Right lobe of liver (tissue), 6 donors: Measurements from ENCODE around the gene RARG. TPM values are rescaled to one million over a fixed set of nuclear protein-coding genes. Genes with fewer than 3 reads are reported as not detected.

Experiments used
- ATAC-seq, 4 donors: fragments of 200-7000 bp; cut with Tn5 transposase; one replicate each; pipeline ENCODE4 v1.9.1; 2020; ENCODE audit warnings: mild to moderate bottlenecking in 4 of 4, moderate library complexity in 4 of 4
- DNase-seq, 3 donors: peaks; one replicate each; pipeline ENCODE4 v3.0.0-alpha.2; 2020
- H3K27ac ChIP-seq, 3 donors: fragments of 200-600 bp; one replicate each; pipeline ENCODE4 v1.8.0; 2022
- H3K27me3 ChIP-seq, 2 donors: fragments of 200-600 bp; one replicate each; pipeline ENCODE4 v1.8.0; 2022
- H3K36me3 ChIP-seq, 4 donors: fragments of 200-600 bp; sonication (generic) in 1 of 4; one replicate each; pipeline versions ENCODE4 v1.5.1 to v1.8.0; 2017 to 2022; ENCODE audit warnings: control low read depth in 1 of 4
- H3K4me1 ChIP-seq, 4 donors: fragments of 200-600 bp; sonication (generic) in 1 of 4; one replicate each; pipeline versions ENCODE4 v1.5.1 to v1.8.0; 2017 to 2022; ENCODE audit warnings: control low read depth in 1 of 4
- H3K4me3 ChIP-seq, 3 donors: fragments of 200-600 bp; one replicate each; pipeline ENCODE4 v1.8.0; 2022
- H3K9me3 ChIP-seq, 4 donors: fragments of 200-600 bp; sonication (generic) in 1 of 4; one replicate each; pipeline versions ENCODE4 v1.5.1 to v1.8.0; 2017 to 2022; ENCODE audit warnings: control low read depth in 1 of 4
- POLR2A ChIP-seq: fragments of 450-650 bp; IDR thresholded peaks from one replicate; pipeline ENCODE4 v1.6.1; 2017; ENCODE audit warnings: antibody characterized with exemption, mild to moderate bottlenecking
- WGBS: methylation state at CpG from one replicate; pipeline ENCODE4 v1.1.6; 2018; ENCODE audit warnings: low coverage, low lambda C conversion rate; ENCODE audit not compliant: insufficient coverage; ENCODE audit errors: missing lambda C conversion rate; 5-methylcytosine and 5-hydroxymethylcytosine counted together
- intact Hi-C, 2 donors: fragments of 100-400 bp; cut with DNase I; formaldehyde crosslinking; loops; one replicate each; pipeline versions ENCODE4 v1.11.2 to v1.14.1; 2022
- total RNA-seq, 6 experiments: library from RNA; depleted of rRNA in 2 of 6; stranded (reverse); fragments of >200 nt in 2 of 6; fragmentation: NEBNext Ultra II Directional in 3 of 6; extraction: Animal tissue kit (Norgen Biotek cat#: 25700) in 3 of 6; gene quantifications; one replicate each; pipeline versions ENCODE4 v1.1.0 to v1.2.4, GENCODE V29; 2016 to 2023
- TF ChIP-seq, protein P1 (sequence below), 4 donors: fragments of 200-600 bp in 3 of 4; fragments of 450-650 bp in 1 of 4; IDR thresholded peaks; one replicate each; pipeline versions ENCODE4 v1.5.1 to v1.8.0; 2016 to 2022; ENCODE audit warnings: antibody characterized with exemption in 4 of 4, mild to moderate bottlenecking in 2 of 4
- donor health status: DM: no; HTN: yes; CAD: no.
- donor health status: DM: no; HTN: no; CAD: no.
- donor health status: DM: no; HTN: no; CAD: no.
- donor health status: DM: no; HTN: yes; CAD: no.
- donor health status: DM: no; HTN: yes; CAD: no.

RARG gene
- total RNA-seq, 6 experiments from 2014 or later = 1.9 to 2.4 (median 2.1) TPM

DNA sequence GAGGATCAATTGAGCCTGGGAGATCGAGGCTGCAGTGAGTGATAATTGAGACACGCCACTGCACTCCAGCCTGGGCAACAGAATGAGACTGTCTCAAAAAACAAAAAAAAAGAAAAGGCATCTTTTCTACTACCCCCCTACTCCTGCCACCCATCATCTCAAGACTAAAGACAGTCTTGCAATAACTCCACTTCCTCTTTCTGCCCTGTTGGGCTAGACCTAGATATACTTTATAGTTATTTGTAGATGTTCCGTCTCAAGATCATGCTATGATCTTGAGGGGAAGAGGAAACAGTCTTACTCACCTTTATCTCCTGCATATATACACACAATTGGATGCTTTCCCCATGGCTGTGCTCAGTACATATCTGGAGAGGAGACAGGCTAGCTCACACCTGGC lies 24.0 kb upstream of the RARG start:
- Histone ChIP-seq H3K4me1 (peaks cover 0 to 10% (median 0%) of the 10 kb centered on the region in 4 donors), H3K27me3 (no peaks in the 10 kb centered on the region), H3K27ac (no peak overlapping the region), H3K36me3 (peaks cover 0 to 8% (median under 1%) of the 10 kb centered on the region in 4 donors), H3K9me3 (no peaks in the 10 kb centered on the region), H3K4me3 (no peak overlapping the region)
- TF ChIP-seq, protein P1, sequence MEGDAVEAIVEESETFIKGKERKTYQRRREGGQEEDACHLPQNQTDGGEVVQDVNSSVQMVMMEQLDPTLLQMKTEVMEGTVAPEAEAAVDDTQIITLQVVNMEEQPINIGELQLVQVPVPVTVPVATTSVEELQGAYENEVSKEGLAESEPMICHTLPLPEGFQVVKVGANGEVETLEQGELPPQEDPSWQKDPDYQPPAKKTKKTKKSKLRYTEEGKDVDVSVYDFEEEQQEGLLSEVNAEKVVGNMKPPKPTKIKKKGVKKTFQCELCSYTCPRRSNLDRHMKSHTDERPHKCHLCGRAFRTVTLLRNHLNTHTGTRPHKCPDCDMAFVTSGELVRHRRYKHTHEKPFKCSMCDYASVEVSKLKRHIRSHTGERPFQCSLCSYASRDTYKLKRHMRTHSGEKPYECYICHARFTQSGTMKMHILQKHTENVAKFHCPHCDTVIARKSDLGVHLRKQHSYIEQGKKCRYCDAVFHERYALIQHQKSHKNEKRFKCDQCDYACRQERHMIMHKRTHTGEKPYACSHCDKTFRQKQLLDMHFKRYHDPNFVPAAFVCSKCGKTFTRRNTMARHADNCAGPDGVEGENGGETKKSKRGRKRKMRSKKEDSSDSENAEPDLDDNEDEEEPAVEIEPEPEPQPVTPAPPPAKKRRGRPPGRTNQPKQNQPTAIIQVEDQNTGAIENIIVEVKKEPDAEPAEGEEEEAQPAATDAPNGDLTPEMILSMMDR (IDR thresholded peaks at IDR 0.05) = no peak
- TF ChIP-seq POLR2A = no peak
- no peak for DNase-seq
- no peak for ATAC-seq
- WGBS = 79% methylated on average over 3 of the region's 3 CpGs
- intact Hi-C loops = no loop called here

- Histone ChIP-seq H3K4me1 (peaks cover 0 to 12% (median 0%) of the 10 kb centered on the region in 4 donors), H3K4me3 (no peak overlapping the region), H3K36me3 (peaks cover 0 to 8% (median under 1%) of the 10 kb centered on the region in 4 donors), H3K27me3 (no peaks in the 10 kb centered on the region), H3K27ac (no peak overlapping the region), H3K9me3 (no peaks in the 10 kb centered on the region)
- no peak for TF ChIP-seq POLR2A
- TF ChIP-seq, protein P1 (IDR thresholded peaks at IDR 0.05) = no peak
- WGBS = 90% methylated on average over 1 of the region's 1 CpG
- ATAC-seq (no peak), DNase-seq (no peak)
- intact Hi-C loops = no loop called here
Measured at GRCh38 chr12:53254816-53255545, 23.0 kb upstream of the RARG start.

GRCh38 chr12:53253298-53253697 lies 21.3 kb upstream of the RARG start:
- H3K36me3 ChIP-seq = peaks cover 0 to 8% (median under 1%) of the 10 kb centered on the region in 4 donors
- H3K4me1 ChIP-seq = peaks cover 0 to 16% (median 0%) of the 10 kb centered on the region in 4 donors
- no peaks in the 10 kb centered on the region for H3K9me3 ChIP-seq
- no peak for ATAC-seq
- WGBS = no CpG with 5 or more reads among the region's 13 CpGs
- DNase-seq = no peak
- intact Hi-C loops = no loop called here
- H3K4me3 ChIP-seq = no peak overlapping the region
- H3K27me3 ChIP-seq = no peaks in the 10 kb centered on the region
- TF ChIP-seq, protein P1 (IDR thresholded peaks at IDR 0.05) = no peak
- TF ChIP-seq POLR2A = no peak
- no peak overlapping the region for H3K27ac ChIP-seq

- ATAC-seq (peak in 1 of 4 donors; percentile 1), DNase-seq (no peak)
- TF ChIP-seq, protein P1 (IDR thresholded peaks at IDR 0.05) = peak in 1 of 4 donors; percentile 14
- no peak for TF ChIP-seq POLR2A
- Histone ChIP-seq H3K9me3 (no peaks in the 10 kb centered on the region), H3K27ac (peak overlapping the region; percentile 41 to 69 (median 43)), H3K36me3 (peaks cover 0 to 8% (median under 1%) of the 10 kb centered on the region in 4 donors), H3K4me3 (peak overlapping the region; percentile 81 to 92 (median 82)), H3K4me1 (peaks cover 0 to 16% (median 0%) of the 10 kb centered on the region in 4 donors), H3K27me3 (no peaks in the 10 kb centered on the region)
- intact Hi-C loops = no loop called here
- 0% methylated on average over 11 of the region's 19 CpGs for WGBS
Measured at GRCh38 chr12:53252349-53252916, 20.4 kb upstream of the RARG start.
